HG03060 (cell line): Measurements from ENCODE around the gene CLEC4D.
"Not testable (repeated sequence)": the region's sequence is repeated elsewhere in the genome, so short reads cannot be mapped to it uniquely, and the experiment has no call there.

Experiments
- ATAC-seq: cut with Tn5 transposase; IDR thresholded peaks from one replicate; pipeline ENCODE4 v1.9.1; 2021; ENCODE audit warnings: low read depth, moderate number of reproducible peaks; ENCODE audit not compliant: unreplicated experiment

CLEC4D gene

DNA sequence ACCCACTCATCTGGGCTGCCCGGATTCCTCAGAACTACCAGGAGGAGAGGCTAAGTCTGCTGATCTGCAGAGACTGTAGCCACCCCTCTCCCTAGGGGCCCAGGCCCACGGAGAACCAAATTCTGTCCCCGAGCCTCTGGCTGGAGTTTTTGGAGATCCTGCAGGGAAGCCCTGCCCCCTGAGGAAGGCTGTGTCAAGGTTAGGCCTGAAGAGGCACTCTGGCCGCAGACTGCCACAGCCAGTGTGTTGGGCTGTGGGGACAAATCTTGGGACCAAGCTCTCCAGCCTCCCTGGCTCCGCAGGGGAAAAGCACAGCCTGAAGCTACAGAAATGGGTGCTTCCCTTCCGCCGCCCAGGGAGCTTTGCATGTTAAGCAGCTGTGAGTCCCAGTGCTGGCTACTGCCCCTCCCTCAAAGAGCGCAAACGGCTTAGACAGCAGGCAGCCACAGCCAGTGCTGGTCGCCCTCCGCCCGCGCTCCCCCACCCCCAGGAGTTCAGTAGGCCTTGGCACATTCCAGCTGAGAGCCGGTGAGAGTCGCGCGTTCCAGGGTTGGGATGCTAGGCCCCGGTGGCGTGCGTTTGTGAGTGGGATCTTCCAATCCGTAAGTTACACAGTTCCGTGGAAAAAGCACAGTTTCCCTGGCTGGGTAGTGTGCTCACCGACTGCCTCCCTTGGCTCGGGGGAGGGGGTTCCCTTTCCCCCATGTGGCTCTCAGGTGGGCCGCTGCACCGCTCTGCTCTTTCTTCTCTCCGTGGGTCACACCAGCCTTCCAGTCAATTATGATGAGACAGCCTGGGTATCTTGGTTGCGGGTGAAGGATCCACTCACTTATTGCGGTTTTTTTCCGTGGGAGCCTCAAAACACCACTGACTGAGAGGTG lies 14.2 kb downstream of the CLEC4D start:
- ATAC-seq: no peak

DNA sequence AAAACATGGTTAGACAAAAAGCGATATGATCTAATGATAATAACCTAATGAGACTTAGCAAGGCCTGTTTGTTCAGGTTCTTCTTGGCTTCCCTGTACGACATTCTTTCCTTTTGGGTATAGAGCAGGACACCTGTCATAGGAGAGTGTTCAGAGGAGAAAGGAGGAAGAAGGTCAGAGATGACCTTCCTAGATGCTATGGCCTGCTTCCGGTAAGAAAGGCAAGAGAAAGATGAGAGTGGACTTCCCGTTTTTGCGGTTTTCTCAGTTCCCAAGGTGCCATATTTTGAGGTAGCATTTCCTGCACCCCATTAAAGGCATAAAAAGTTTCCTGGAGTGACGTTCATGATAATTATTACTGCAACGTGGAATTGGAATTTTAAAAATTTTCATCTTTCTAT lies 18.7 kb downstream of the CLEC4D start:
- no peak for ATAC-seq

DNA sequence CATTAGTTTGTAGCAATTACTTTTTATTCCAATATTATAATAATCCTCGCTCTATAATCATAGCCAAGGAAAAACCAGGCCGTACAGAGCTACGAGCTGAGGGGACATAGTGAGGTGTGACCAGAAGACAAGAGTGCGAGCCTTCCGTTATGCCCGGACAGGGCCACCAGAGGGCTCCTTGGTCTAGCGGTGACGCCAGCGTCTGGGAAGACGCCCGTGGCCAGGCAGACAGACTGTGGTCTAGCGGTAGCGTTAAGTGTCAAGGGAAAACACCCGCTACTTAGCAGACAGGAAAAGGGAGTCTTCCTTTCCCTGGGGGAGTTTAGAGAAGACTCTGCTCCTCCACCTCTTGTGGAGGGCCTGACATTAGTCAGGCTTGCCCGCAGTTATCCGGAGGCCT lies 24.5 kb downstream of the CLEC4D start:
- ATAC-seq: not testable (repeated sequence)

DNA sequence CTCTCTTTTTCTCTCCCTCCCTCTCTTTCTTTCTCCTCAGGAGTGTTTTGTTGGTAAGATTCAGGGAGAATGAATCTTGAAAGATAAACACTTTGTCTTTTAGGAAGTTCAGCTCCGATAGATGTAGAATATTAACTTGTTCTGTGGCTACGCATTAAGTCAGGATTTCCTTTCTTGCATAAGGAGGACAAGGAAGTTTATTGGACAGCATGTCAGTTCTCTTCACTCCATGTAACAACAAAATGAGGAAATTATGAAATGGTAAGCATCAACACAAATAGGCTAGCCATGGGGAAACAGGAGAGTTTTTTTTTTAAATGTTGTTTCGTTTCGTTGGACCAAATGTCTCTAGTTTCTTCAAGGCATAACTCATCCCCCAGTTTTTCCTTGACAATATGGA lies 27.5 kb downstream of the CLEC4D start, which contains the start of gene CLEC4E:
Gene CLEC4E (minus strand): TSS at position 75 of the 400 bp plus-strand sequence. CDS start 108 bp downstream, outside the sequence.
- not testable (repeated sequence) for ATAC-seq

DNA sequence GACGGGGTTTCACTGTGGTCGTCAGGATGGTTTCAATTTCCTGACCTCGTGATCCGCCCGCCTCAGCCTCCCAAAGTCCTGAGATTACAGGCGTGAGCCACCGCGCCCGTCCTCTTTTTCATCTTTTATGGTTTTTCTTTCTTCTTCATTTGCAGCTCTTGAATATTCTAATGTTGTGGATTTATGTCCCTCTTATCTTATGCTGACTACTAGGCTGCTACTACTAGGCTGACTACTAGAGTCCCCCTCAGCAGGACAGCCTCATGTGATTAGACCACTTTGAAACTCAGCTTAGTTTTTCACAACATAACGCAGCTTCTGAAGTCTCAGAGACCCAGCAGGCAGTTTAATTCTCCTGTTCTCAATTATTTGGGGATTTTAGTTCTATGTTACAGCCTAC lies 28.3 kb downstream of the CLEC4D start:
- no peak for ATAC-seq

DNA sequence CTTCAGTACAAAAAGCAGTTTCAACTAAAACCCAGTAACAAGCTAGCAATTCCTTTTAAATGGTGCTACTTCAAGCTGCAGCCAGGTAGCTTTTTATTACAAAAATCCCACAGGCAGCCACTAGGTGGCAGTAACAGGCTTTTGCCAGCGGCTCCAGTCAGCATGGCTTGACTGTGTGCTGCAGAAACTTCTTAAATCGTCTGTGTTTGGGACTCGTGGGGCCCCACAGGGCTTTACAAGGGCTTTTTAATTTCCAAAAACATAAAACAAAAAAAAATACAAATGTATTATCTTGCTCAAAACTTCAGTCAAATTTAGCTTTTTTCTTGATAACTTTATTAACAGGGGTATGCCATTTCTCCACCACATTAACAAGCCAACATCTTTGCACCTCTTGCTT lies 31.0 kb downstream of the CLEC4D start:
- ATAC-seq: no peak

DNA sequence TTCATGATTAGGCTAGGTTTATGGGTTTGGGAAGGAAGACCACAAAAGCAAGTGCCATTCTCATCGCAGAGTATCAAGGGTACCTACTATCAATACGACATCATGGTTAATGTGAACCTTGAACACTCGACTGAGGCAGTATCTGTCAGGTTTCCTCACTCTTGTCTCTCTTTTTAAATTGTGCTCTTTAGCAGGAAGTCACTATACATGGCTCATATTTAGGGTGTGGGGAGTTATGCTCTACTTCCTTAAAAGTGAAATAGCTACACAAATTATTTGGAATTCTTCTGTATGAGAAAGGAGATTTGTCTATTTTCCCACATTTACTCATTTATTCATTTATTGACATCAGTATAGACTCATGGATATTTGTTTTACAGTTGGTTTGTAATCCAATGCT lies 33.3 kb downstream of the CLEC4D start:
- ATAC-seq: no peak

DNA sequence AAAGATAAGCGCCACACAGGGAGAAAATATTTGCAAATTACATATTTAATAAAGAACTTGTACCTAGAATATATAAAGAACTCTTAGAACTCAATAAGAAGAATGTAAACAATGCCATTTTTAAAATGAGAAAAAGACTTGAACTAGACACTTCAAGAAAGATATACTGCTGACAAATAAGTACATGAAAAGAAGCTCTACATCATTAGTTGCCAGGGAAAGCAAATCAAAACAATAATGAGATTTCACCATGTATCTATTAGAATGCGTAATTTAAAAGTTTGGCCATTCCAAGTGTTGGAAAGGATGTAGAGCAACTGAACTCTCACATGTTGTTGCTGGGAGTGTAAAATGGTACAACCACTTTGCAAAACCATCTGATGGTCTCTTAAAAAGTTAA lies 34.3 kb downstream of the CLEC4D start:
- no peak for ATAC-seq

DNA sequence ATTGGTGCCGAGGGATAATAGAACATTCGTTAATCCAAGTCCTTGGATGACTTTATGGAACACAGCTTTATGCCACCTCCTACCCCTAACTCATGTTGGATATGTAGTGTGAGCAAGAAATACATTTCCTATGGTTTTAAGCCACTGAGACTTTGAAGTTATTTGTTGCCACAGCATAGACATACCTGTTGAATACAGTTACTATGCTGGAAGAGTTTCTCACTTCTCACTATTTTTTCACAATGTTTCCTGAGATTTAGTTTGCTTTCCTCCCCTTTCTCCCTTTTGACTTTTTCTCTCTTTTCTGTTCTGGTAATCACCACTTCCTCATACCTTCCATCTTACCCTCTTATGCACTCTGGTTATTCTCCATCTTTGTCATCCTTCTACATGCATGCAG lies 34.9 kb downstream of the CLEC4D start:
- no peak for ATAC-seq

DNA sequence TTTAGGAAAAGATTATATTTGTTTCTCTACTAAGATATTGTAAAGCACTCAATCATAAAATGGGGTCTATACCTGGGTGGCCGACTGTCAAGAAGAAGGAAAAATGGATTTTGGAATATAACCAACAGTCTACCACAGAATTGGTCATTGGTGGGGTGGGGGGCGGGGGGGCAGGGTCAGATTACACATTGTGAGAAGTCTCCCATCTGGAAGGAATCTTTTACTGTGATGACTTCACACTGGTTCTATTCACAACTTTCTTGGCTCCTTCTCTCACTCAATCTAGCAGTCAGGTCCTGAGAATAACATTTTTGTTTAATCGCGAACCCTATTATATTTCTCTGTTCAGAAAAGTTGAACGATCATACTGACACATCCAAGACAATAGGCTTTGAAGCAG lies 36.1 kb downstream of the CLEC4D start:
- no peak for ATAC-seq

DNA sequence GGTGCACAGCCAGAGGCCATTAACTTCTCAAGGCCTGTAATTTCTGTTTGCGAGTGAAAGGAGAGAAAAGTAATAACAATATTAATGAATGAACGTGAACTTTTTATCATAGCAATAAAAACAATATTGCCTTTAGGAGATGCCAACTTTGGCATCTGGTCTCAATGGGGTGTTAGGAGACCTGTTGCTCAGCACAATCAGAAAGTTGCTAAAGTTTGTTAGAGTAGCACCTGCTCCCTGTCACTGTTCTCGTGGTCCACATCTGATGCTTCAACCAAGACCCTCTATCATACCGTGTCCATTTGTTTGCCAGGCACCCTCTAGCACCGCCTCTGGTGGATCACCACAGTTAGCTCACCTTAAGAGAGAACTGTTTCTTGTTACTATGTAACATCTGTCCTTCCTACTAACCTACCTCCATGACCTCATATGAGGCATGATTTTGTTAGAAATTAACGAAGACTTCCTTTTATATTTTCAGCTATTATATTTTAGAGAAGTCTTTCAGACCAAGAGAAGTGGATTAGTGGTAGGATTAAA lies 39.9 kb downstream of the CLEC4D start:
- no peak for ATAC-seq

DNA sequence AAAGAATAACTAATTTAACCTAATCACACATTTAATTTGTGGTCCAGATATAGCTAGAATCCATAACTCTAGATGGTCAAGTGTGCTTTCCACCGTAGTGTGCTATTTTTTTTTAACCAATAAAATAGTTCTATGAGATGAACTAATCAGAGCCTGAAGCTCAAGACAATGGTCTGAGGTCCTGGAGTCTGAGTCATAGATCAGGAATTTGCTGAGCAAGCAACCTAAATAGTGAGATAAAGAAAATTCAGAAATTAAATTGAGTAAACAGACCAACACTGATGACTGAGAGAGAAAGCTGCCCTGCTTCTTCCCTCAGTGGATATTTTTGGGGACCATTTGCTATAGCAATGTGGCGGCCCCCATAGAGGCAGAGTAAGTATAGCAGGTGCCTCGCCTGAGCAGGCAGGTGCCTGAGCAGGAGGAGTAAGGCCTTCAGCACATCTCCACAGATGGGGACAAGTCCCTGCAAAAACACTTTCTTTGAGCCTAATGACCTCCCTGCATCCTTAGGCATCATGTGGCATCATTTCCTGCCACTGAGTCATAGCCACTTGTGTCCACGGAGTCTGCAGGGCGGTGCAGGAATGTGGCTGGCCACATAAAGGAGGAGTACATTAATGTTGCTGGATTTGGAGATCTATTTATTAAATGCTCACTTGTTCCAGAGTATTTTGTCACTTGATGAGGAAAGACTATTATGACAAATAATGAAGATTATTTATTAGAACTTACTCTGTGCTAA lies 41.3 kb downstream of the CLEC4D start:
- no peak for ATAC-seq

DNA sequence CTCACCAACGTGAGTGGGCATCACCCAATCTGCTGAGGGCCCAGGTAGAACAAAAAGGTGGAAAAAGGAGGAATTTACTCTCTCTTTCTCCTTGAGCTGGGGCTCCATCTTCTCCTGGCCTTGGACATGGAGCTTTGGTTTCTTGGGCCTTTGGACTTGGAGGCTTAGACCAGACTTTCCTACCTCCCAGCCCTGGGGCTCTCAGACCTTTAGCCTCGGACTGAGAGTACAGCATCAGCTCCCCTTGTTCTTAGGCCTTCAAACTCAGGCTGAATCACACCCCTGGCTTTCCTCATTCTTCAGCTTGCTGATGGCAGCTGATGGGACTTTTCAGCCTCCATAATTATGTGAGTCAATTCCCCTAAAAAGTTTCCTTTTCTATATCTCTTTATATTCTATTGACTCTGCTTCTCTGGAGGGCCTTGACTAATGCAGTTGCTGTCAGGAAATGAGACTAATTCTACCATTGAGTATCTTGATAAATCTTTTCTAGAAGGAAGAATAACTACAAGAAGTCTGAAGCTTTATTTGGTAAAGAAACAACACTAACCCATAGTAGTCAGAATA lies 43.3 kb downstream of the CLEC4D start:
- ATAC-seq: no peak

DNA sequence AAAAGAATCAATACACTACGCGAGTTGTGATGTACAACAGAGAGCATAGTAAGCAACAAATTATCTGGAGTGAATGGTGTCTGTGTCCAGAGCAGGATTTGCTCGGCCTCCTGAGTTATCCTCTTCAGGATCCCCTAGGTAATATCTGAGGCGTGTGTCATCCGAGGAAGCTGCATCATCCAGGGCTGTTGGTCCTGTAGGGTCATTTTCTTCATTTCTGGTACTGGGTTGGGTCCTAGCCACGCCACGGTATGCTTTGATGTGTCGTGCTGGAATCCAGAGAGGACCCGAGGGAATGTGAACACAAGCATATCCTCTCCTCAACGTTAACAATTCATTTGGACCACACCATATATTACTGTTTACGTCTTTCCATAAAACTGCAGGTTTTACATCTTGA lies 46.4 kb downstream of the CLEC4D start:
- no peak for ATAC-seq

DNA sequence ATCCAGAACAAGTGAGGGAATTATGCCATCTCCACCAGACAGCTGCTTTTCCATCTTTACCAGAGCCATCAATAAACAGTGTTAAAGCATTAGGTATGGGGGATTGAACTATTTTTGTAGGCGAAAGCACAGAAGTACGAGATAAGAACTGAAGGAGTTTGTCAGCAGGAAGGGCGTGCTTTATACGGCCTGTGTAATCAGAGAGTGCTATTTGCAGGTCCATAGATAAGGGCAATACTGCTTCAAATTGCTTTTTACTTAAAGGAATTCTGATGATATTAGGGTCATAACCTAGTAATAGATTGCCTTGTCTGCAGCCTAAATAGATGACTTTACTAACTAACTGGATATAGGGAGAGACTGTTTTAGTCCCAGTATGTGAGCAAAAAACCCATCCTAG lies 47.7 kb downstream of the CLEC4D start:
- ATAC-seq: no peak

DNA sequence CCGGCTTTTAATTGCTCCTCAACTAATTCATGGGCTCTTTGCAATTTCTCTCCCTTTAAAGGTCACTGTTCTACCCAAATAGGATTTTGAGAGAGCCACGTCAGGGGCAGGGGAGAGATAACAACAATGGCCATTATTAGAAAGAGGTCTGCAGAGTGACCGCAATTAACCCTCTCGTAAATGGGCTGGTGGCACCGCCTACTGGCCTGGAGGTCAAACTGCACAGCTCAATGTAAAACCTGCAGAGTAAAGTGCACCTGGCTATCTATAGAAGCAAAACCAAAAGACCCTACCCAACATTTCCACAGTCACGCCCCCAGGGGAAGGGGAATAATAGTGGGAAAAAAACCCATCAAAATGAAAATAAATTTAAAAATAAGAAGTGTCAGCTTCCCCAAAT lies 49.0 kb downstream of the CLEC4D start:
- no peak for ATAC-seq

DNA sequence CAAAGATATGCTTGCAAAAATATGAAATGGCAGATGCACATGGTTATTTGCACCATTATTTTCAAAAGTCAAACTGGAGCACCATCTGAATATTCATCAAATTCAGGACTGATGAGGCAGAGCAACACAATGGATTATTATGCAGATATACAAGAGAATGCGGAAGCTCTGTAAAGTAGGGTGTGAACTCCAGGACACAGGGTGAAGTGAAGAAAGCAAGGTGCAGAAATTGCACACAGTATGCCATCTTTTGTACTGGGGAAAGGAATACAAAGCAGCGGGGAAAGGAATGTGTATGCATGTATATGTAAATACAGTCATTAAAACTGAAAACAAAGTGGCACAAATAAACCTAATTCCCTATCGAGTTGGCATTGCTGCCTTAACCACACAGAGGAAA lies 50.1 kb downstream of the CLEC4D start:
- ATAC-seq: no peak

DNA sequence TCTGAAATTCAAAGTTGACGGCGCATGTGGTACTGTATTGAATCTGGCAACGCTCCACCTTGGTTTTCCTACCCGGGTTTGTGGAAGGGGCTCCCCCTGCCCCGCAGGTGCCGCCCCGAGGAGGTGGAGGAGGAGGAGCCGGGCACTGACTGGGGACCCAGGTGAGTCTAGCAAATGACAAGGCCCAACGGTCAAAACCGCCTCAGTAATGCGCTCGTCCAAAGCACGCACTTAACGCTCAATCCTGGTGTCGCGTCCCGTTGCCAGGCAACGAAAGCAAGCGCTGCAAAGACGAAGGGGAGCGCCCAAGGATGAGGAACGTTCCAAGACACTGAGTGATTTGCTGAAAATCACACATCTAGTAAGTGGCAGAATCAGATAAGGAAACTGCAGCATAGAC lies 51.4 kb downstream of the CLEC4D start:
- no peak for ATAC-seq

DNA sequence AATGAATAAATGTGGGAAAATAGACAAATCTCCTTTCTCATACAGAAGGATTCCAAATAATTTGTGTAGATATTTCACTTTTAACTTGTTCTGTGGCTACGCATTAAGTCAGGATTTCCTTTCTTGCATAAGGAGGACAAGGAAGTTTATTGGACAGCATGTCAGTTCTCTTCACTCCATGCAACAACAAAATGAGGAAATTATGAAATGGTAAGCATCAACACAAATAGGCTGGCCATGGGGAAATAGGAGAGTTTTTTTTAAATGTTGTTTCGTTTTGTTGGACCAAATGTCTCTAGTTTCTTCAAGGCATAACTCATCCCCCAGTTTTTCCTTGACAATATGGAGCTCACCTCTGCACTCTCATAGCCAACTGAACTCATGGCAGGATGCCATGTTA lies 52.7 kb downstream of the CLEC4D start:
- not testable (repeated sequence) for ATAC-seq

DNA sequence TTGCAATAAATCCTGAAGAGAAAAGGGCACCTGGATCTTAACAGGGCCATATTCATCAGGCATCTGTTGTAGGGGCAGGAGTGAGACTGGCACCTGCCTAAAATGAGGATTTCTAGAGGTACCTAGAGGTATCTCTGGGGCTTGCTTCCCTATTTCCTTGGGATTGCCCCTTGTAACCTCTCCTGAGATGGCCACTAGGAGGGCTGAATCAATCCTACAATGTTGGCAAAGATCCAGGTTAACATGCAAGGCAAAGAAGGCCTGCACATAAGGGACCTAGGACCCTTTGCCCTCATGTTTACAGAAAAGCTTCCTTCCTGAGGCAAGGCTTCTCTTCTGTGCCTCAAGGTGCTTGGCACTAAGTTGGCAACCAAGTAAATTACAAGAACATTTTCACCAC lies 53.2 kb downstream of the CLEC4D start:
- no peak for ATAC-seq
